Muscle layer of colon (tissue), 2 donors: ENCODE measurements around the gene NUDT21.
"Not testable (repeated sequence)": the region's sequence is repeated elsewhere in the genome, so short reads cannot be mapped to it uniquely, and the experiment has no call there.

Experiments used
- H3K27ac ChIP-seq: one replicate; pipeline ENCODE4 v1.7.0; 2013; ENCODE audit warnings: low read depth, mild to moderate bottlenecking, low read length, moderate library complexity
- H3K27me3 ChIP-seq, 2 donors: one replicate each; pipeline ENCODE4 v1.7.0; 2013; ENCODE audit warnings: low read length in 2 of 2, mild to moderate bottlenecking in 2 of 2; ENCODE audit not compliant: insufficient read depth in 2 of 2, control insufficient read depth in 1 of 2
- H3K36me3 ChIP-seq: one replicate; pipeline ENCODE4 v1.7.0; 2013; ENCODE audit warnings: mild to moderate bottlenecking, low read length; ENCODE audit not compliant: insufficient read depth
- H3K4me1 ChIP-seq: one replicate; pipeline ENCODE4 v1.7.0; 2013; ENCODE audit warnings: mild to moderate bottlenecking, low read length; ENCODE audit not compliant: insufficient read depth
- H3K4me3 ChIP-seq, 2 donors: one replicate each; pipeline ENCODE4 v1.7.0; 2013; ENCODE audit warnings: low read length in 2 of 2, low read depth in 1 of 2, mild to moderate bottlenecking in 1 of 2, moderate library complexity in 1 of 2
- H3K9ac ChIP-seq: one replicate; pipeline ENCODE4 v1.7.0; 2013; ENCODE audit warnings: low read length
- H3K9me3 ChIP-seq: one replicate; pipeline ENCODE4 v1.7.0; 2013; ENCODE audit warnings: mild to moderate bottlenecking, low read length
- donor health status: abdominal sarcoma.
- donor health status: Adenocarcinoma of cecum.

Gene NUDT21

DNA sequence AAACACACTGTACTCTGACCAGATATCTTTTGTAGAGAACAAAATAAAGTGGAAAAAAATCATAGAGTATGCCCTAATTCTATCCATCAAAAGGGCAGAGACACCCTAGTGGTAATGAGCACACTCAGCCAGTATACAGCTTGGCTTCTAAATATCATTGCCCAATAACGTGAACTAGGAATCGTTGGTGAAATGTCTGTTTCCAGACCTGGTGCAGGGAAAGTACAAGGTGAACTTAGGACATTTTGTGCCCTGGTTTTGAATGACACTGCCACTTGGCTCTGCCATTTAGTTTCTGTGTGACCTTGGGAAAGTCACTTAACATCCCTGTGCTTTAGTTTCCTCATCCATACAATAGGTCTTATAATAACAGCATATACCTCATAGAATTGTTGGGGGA, 39.5 kb downstream of the NUDT21 start:
- H3K27ac ChIP-seq = no peak overlapping the region
- no peak overlapping the region for H3K9ac ChIP-seq
- H3K27me3 ChIP-seq = no peaks in the 10 kb centered on the region
- no peak overlapping the region for H3K4me3 ChIP-seq
- no peaks in the 10 kb centered on the region for H3K4me1 ChIP-seq
- no peaks in the 10 kb centered on the region for H3K9me3 ChIP-seq
- H3K36me3 ChIP-seq = peaks cover 39% of the 10 kb centered on the region

DNA sequence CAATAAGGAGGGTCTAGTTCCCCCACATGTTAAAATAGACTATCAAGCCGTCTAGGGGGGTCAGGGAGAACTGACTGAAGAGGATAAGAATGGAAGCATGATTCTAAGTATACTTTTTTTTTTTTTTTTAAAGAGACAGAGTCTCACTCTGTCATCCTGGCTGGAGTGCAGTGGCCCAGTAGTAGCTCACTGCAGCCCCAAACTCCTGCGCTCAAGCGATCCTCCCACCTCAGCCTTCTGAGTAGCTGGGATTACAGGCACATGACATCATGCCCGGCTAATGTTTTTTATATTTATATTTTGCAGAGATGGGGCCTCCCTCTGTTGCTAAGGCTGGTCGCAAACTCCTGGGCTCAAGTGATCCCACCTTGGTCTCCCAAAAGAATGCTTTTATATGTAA, 40.0 kb downstream of the NUDT21 start:
- H3K36me3 ChIP-seq = peaks cover 39% of the 10 kb centered on the region
- no peaks in the 10 kb centered on the region for H3K9me3 ChIP-seq
- no peaks in the 10 kb centered on the region for H3K4me1 ChIP-seq

DNA sequence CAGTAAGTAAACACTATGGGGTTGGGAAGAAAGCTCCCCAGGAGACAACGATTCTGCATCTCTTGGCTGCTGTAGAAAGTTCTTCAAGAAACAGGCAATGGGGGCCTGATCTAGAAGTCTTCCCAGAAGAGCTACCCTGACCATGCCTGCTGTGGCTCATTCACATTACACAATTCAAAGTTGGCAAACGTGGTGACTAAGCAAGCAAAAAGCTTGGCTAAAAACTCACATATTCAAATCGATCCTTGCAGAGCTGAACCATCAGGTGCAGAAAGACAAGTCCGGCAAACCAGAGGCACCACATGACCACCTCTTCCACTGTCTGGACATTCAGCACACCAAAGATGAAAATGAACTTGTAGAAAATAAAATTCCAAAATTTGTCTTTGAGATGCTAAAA, 41.9 kb downstream of the NUDT21 start:
- no peak overlapping the region for H3K27ac ChIP-seq
- H3K4me3 ChIP-seq = no peak overlapping the region
- H3K36me3 ChIP-seq = peaks cover 47% of the 10 kb centered on the region

More for the DNA sequence above, 40.0 kb downstream of the NUDT21 start:
- H3K27ac ChIP-seq = no peak overlapping the region
- no peaks in the 10 kb centered on the region for H3K27me3 ChIP-seq
- no peak overlapping the region for H3K4me3 ChIP-seq
- H3K9ac ChIP-seq = no peak overlapping the region

DNA sequence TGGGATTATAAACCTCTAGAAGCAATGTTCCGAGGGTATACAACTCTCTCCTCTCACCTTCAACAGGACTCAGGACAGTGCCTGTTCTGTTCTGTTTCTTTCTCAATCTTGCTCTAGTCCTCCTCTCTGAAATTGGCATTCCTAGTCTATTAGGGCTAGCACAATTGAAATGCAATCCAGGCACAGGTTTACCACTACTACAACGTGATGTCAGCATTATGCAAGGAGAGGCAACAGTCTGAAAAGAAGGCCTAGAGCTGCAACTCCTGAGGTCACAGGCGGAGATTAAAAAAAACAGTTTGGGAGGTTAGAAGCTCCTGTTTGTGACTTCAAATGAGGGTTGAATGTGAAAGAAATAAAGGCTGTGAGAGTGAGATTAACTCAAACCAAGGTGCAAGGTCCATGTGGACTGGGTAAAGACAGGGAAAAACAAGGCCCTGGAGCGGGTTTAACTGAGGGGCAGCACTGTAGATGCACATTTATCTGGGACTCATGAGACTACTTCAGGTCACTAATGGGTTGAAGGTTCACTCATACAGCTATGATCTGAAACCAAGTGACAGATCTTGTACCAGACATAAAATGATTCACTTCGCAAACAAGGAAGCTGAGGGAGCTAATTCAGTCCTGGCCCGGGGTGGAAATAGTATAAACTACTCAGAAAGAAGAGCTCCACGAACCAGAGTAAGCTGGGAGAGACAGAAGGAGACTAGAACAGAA, 42.6 kb downstream of the NUDT21 start:
- Histone ChIP-seq H3K9me3 (no peaks in the 10 kb centered on the region), H3K9ac (no peak overlapping the region), H3K27me3 (no peaks in the 10 kb centered on the region), H3K36me3 (peaks cover 48% of the 10 kb centered on the region), H3K4me1 (no peaks in the 10 kb centered on the region), H3K27ac (no peak overlapping the region), H3K4me3 (no peak overlapping the region)

More for the DNA sequence above, 41.9 kb downstream of the NUDT21 start:
- H3K4me1 ChIP-seq = no peaks in the 10 kb centered on the region
- no peaks in the 10 kb centered on the region for H3K27me3 ChIP-seq
- H3K9me3 ChIP-seq = no peaks in the 10 kb centered on the region
- H3K9ac ChIP-seq = no peak overlapping the region

DNA sequence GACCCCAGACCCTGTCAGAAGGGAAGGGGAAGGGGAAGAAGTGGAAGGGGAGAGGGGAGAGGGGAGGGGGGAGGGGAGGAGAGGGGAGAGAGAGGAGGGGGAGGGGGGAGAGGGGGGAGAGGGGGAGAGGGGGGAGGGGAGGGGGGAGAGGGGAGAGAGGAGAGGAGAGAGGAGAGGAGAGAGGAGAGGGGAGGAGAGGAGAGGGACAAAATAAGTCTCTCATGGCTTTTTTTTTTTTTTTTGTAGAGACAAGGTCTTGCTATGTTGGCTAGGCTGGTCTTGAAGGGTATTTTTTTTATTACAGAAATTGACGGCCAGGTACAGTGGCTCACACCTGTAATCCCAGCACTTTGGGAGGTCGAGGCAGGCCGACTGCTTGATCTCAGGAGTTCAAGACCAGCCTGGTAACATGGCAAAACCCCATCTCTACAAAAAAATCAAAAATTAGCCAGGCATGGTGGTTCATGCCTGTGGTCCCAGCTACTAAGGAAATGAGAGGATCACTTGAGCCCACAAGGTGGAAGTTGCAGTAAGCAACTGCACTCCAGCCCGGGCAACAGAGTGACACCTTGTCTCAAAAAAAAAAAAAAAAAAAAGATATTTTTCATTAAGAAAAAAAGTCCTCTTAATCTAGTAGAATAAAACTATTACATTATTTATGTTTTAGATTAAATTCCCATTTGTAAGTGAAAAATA, 45.0 kb downstream of the NUDT21 start:
- no peaks in the 10 kb centered on the region for H3K4me1 ChIP-seq
- H3K36me3 ChIP-seq = peaks cover 49% of the 10 kb centered on the region
- no peaks in the 10 kb centered on the region for H3K9me3 ChIP-seq
- no peak overlapping the region for H3K4me3 ChIP-seq
- H3K9ac ChIP-seq = no peak overlapping the region
- H3K27ac ChIP-seq = no peak overlapping the region
- H3K27me3 ChIP-seq = no peaks in the 10 kb centered on the region

- no peak overlapping the region for H3K27ac ChIP-seq
- peaks cover 42% of the 10 kb centered on the region for H3K36me3 ChIP-seq
- no peaks in the 10 kb centered on the region for H3K4me1 ChIP-seq
- no peak overlapping the region for H3K4me3 ChIP-seq
- H3K9ac ChIP-seq = no peak overlapping the region
- no peaks in the 10 kb centered on the region for H3K9me3 ChIP-seq
- no peaks in the 10 kb centered on the region for H3K27me3 ChIP-seq
These were observed 49.6 kb downstream of the NUDT21 start for GRCh38 chr16:56401482-56401881.

- Histone ChIP-seq H3K4me3 (no peak overlapping the region), H3K36me3 (peaks cover 42% of the 10 kb centered on the region), H3K9ac (no peak overlapping the region), H3K9me3 (no peaks in the 10 kb centered on the region), H3K27me3 (no peaks in the 10 kb centered on the region), H3K4me1 (no peaks in the 10 kb centered on the region), H3K27ac (no peak overlapping the region)
These were observed 50.7 kb downstream of the NUDT21 start for GRCh38 chr16:56400458-56400857.

- Histone ChIP-seq H3K4me1 (no peaks in the 10 kb centered on the region), H3K4me3 (no peak overlapping the region), H3K9ac (no peak overlapping the region), H3K36me3 (peaks cover 37% of the 10 kb centered on the region), H3K9me3 (no peaks in the 10 kb centered on the region), H3K27me3 (no peaks in the 10 kb centered on the region), H3K27ac (no peak overlapping the region)
These were observed 51.6 kb downstream of the NUDT21 start for GRCh38 chr16:56399486-56399885.

DNA sequence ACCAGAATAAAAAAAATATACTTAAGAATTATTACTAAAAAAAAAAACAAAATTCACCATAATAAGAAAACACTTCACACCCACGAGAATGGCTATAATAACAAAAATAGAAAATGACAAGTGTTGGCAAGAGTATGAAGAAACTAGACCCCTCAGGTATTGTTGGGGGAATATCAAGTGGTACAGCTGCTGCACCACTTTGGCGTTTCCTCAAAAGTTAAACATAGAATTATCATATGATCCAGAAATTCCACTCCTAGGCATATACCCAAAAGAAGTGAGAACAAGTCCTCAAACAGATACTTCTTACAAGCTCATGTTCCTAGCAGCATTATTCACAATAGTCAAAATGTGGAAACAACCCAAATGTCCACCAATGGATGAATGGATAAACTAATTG, 52.1 kb downstream of the NUDT21 start:
- peaks cover 33% of the 10 kb centered on the region for H3K36me3 ChIP-seq
- no peak overlapping the region for H3K4me3 ChIP-seq
- no peak overlapping the region for H3K9ac ChIP-seq
- H3K27me3 ChIP-seq = no peaks in the 10 kb centered on the region
- H3K27ac ChIP-seq = no peak overlapping the region
- H3K4me1 ChIP-seq = no peaks in the 10 kb centered on the region
- no peaks in the 10 kb centered on the region for H3K9me3 ChIP-seq

GRCh38 chr16:56396724-56397123, 54.4 kb downstream of the NUDT21 start:
- H3K9ac ChIP-seq, H3K9me3 ChIP-seq, H3K27ac ChIP-seq, H3K4me3 ChIP-seq, H3K27me3 ChIP-seq, H3K4me1 ChIP-seq: not testable (repeated sequence)
- H3K36me3 ChIP-seq = peaks cover 19% of the 10 kb centered on the region

DNA sequence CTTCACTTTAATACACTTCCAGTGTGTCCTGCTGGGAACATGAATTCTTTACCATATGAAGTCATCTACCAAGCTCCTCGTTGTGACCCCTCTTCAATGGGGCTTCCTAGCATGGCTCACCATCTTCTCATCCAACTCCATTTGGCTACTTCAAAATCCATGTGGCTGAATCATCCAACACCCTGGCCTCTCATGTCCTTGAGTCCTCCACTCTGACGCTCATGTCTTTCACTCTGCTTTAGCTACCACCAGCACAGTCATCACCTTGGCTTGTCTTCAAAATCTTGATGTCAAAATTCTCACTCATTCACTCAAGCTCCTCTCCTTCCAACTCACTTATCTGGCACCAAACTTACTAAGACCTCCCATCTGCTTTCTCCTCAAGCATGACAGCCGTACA, 61.6 kb downstream of the NUDT21 start:
- Histone ChIP-seq H3K27me3 (no peaks in the 10 kb centered on the region), H3K27ac (no peak overlapping the region), H3K36me3 (peaks cover 41% of the 10 kb centered on the region), H3K4me1 (no peaks in the 10 kb centered on the region), H3K4me3 (no peak overlapping the region), H3K9ac (no peak overlapping the region), H3K9me3 (no peaks in the 10 kb centered on the region)

DNA sequence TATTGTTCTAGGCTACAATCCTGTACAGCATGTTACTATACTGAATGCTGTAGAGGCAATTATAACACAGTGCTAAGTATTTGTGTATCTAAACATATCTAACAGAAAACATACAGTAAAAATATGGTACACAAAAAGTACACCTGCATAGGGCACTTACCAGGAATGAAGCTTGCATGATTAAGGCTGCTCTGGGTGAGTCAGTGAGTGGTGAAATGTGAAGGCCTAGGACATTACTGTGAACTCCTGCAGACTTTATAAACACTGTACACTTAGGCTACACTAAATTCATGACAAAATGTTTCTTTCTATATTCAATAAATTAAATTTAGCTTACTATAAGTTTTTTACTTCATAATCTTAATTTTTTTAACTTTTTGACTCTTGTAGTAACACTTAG, 62.9 kb downstream of the NUDT21 start:
- H3K27me3 ChIP-seq = no peaks in the 10 kb centered on the region
- H3K9ac ChIP-seq = no peak overlapping the region

More for the DNA sequence above, 62.9 kb downstream of the NUDT21 start:
- Histone ChIP-seq H3K27ac (no peak overlapping the region), H3K4me3 (no peak overlapping the region), H3K36me3 (peaks cover 54% of the 10 kb centered on the region), H3K9me3 (no peaks in the 10 kb centered on the region), H3K4me1 (no peaks in the 10 kb centered on the region)
